GM13976 (cell line): Measurements from ENCODE around the gene SMR3B.

Experiments
- DNase-seq: peaks from one replicate; pipeline ENCODE4 v3.0.0; 2012; ENCODE audit warnings: low spot score
- CTCF ChIP-seq: IDR thresholded peaks from 2 replicates; pipeline ENCODE4 v1.5.1; 2012; ENCODE audit warnings: borderline replicate concordance, mild to moderate bottlenecking; ENCODE audit not compliant: insufficient read depth; ENCODE audit errors: extremely low read depth, missing control alignments, control extremely low read depth
- in situ Hi-C: fragments of 300-500 bp; cut with MboI; formaldehyde crosslinking; loops from one replicate; pipeline ENCODE4 v1.12.0; 2022; ENCODE audit warnings: low sequenced_read_pairs, mixed read lengths, inconsistent platforms; ENCODE audit not compliant: unreplicated experiment

Gene SMR3B

GRCh38 chr4:70437197-70437596 lies 54.3 kb downstream of the SMR3B start:
- no peak for DNase-seq
- no peak for TF ChIP-seq CTCF
- in situ Hi-C loops, result no loop called here
